HG02943 (cell line): ENCODE measurements around the gene PFDN1.

ENCODE experiments used
- ATAC-seq: cut with Tn5 transposase; IDR thresholded peaks from one replicate; pipeline ENCODE4 v1.9.1; 2021; ENCODE audit warnings: mild to moderate bottlenecking, low read depth, moderate library complexity; ENCODE audit not compliant: unreplicated experiment

PFDN1 gene

DNA sequence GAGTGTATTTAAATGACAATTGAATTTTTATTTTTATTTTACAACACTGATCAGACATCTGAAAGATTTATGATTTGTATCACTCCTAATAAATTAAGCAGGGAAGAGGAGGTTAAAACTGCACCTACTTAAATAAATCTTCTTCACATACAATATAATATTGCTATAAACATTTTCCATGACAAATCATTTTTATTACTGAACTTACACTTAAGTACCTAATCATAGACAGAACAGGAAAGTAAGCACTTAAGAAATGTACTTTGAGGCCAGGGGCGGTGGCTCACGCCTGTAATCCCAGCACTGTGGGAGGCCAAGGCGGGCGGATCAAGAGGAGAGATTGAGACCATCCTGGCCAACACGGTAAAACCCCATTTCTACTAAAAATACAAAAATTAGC lies 3.8 kb downstream of the PFDN1 start:
- ATAC-seq, result no peak

DNA sequence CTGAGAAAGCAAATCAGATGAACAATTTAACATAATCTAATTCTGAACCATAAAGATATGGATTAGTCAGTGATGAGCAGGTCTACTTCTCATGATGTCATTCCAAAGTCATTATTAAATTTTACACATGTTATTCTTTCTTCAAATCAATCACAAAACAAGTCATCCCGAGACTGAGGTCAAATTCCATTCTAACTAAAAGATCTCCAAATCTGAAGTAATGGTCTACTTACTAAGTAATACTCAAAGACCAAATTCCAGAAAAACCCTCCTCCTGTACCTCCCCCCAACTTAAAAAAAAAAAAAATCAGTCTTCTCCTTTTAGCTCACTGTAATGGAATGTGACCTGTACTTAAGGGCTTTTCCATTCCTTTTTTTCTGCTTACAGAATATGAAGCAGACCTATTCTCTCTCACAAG lies 4.7 kb downstream of the PFDN1 start:
- ATAC-seq, result no peak

DNA sequence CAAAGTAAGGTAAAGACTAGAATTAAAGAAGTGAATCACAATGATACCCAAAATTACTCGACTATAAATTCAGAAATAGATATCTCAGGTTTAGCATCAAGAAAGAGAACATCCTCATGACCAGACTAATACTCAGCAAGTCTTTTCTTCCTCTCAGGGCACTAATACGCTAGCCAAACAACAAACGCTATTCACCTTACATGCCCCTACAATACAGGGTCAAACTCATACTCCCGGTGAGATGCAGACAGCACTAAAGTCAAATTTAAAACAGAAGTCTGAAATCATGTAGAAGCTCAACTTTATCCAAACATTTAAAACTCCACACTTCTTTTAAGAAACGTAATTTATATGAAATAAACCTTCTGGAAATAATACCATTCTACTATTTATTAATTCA lies 5.6 kb downstream of the PFDN1 start:
- ATAC-seq, result no peak

DNA sequence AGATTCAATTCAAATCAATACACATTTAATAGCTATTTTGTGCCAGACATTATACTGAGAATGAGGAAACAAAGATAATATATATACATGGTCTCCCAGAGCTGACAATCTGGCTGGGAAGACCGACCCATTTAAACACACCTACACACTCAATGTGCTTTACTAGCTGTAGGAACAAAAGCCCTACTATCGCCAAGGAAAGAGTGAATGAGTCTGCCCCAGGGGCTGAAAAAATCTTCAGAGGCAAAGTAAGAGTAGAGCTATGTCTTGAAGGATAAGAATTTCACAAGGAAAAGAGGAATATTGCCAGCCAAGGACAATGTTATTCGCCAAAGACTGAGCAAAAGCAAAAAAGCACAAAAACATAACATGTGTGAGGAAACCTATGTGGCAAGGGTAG lies 6.6 kb downstream of the PFDN1 start:
- no peak for ATAC-seq

DNA sequence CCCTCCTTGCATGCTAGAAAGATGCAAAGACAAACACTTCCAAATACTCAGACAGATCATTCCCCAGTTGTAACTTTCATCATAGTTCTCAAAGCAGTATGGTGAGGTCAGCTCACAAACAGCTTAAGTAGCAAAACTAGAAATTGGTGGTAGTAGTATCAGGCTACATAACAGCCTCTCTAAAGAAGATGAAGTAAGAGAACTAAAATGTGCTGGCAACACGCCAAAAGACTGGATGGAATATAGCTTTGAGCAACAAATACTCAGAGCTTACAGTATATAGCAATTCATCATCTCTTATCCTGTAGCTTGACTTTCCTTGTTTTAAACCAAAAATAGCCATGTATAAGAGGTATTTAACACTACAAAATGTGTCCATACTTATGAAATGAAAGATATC lies 7.5 kb downstream of the PFDN1 start:
- ATAC-seq, result no peak

DNA sequence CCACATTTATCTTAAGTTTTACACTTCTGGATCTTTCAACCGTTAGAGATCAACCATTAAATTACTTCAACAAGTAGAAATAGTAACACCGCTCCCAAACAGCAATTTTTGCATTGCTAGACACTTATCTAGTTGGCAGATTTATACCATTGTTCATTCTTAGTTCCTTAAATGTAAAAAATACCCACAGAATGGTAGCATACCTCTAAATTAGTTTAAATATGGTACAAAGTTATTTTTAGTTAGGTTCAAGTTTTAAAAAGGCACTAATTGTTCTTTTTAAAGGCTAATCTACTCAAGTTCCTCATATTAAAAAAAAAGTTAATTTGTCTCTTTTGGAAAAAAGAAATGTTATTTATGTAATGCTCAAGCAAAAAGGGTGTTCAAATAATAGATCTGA lies 8.1 kb downstream of the PFDN1 start:
- no peak for ATAC-seq

DNA sequence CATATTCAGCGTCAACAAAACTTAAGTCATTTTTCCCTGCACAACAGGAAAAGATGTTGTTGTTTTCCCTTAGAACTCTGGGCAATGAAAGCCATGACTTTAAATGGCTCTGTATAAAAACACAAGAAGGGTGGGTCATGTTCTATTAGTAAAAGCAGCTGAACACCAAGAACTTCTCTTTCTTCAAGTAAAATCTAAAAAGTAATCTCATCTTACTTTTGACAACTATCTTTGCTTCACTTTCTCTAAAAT lies 9.1 kb downstream of the PFDN1 start:
- ATAC-seq, result no peak

DNA sequence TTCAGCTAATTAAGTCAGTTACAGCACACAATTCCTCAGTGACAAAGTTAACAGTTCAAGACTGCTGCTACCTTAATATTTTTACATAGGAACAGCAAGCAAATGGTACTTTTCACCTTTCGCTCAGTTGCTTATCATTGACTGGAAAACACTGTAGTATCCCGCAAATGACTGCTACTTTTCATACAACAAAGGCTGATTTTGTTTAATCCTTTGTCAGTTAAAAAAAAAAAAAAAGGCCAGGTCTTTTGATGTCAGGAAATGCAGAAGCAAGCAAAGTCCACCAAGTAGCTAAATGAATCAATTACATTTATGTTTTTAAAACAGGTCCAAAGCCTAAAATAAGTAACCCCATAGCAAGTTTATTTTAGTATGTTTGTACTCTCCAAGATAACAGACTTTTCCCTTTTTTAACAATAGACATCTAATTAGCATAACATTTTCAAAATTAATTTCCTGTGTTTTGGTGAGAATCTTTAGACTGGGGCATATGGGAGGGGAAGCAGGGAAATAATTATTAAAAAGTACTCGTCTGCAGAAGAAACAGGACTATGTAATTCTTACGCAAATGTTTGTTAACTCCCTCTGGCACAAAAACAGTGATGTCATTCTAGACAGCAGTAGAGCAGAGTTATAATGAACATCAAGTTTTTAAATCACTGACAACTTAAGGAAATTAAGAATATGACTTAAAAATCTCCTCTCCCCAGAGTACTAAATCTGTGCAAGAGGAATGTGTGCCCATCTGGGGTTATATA lies 9.6 kb downstream of the PFDN1 start:
- no peak for ATAC-seq

DNA sequence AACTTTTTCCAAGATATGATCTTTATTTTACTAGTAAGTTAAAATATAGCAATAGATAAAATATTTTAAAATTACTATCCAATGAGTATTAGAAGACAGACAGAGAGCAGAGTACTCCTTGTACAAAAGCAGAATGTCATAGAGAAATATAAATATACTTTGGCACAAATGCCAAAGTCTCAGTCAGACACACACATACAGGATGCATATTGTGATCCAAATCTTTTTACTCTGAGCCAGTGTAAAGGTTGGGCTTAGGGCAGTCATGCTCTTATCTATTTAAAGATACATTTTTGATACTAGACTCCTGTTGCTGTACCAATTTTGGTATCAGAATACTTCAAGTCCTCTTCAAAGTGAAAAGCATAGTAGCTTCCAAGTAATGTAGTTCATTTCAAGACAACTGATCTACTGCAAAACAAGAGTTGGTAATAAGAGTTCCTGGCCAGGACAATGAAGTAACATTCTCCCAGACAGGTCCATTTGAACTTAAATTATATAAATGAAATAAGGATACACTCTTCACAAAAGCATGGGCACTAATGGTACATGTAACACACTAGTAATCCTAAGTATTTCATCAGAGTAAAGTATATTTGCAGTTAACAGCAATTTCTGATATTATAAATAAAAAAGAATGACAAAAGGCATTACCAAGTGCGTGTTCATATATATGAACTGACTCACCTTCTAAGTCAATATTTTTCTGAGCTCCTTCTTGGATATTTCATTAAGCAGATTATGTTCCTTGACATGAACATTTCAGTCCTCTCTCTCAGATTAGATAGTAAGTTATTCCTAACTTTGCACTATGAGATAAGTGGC lies 10.5 kb downstream of the PFDN1 start:
- no peak for ATAC-seq

DNA sequence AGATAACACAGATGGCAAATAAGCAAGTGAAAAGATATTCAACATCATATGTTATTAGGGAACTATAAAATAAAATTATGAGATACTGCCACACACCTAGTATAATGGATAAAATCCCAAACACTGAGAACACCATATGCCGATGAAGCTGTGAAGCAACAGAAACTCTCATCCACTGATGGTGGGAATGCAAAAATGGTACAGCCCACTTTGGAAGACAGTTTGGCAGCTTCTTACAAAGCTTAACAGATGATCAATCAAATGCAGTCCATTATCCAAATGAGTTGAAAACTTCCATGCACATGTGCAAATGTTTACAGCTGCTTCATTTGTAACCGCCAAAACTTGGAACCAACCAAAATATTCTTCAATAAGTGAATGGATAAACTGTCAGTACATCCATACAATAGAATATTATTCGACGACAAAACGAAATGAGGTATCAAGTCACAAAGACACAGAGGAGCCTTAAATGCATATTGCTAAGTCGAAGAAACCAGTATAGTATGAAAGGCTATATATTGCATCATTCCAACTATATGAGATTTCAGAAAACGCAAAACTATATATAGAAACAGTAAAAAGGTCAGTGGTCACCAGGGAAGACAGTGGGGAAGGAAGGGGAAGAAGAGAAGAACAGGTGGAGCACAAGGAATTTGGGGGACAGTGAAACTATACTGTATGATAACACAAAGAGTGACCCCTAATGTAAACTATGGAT lies 14.9 kb downstream of the PFDN1 start:
- no peak for ATAC-seq

DNA sequence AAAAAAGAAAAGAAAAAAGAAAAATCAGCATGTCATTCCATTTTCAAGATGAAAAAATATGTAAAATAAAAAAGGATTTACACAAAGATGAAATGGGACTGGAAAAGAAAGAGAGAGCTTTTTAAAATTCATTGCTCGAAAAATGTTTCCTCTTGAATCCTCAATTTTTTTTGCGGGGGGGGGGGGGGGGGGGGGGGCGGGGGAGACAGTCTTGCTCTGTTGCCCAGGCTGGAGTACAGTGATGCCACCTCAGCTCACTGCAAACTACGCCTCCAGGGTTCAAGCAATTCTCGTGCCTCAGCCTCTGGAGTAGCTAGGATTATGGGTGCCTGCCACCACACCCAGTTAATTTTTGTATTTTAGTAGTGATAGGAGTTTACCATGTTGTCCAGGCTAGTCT lies 16.5 kb downstream of the PFDN1 start:
- ATAC-seq, result no peak

DNA sequence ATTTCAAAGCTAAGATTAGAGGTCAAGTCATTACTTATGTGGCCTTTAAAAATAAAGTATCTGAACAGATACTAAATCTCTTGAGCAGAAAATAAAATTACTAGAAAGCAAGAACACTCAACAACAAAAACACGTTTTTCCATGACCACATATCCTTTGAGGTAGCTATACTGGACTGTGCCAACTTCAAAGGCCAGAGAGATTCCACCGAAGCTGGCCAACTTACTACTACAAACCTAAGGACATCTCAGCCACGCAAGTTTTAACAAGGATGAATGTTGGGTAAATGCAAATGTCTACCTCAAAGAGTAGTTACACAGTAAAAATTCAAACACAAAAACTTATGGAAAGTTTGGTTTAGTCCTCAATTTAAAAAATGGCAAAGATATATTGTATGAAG lies 18.9 kb downstream of the PFDN1 start:
- no peak for ATAC-seq

DNA sequence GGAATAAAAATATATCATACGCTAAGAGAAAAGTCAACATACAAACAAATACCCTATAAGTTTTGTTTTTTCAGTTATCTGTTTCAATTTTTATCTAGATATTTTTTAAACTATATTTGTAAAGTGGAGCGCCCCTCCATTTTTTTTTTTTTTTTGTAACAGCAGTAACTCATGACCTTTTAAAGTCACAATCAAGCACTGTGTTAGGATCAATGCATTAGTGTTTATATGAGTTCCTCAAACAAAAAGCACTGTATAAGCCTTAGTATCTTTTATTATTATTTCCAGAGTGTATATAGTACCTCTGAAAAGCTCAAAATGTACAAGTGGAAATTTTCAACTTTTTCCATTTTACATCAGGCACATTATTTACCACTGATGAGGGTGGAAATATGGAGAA lies 20.6 kb downstream of the PFDN1 start:
- ATAC-seq, result no peak

DNA sequence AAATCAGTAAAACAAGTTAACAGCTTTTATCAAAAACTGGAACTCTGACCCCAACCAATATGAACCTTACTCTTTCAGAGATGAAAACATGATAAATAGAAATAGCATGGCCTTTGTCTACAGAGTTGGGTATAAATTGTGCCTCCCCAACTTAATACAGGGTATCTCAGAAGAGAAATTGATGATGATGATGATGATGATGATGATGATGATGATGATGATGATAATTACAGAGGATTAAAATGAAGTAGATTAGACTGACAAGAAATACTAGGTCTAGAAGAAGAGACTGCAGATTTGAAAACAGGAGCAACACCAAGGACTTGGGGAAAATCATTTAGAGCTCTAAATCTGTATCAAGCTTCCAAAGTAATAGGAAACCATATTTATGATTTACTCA lies 27.1 kb downstream of the PFDN1 start:
- no peak for ATAC-seq

DNA sequence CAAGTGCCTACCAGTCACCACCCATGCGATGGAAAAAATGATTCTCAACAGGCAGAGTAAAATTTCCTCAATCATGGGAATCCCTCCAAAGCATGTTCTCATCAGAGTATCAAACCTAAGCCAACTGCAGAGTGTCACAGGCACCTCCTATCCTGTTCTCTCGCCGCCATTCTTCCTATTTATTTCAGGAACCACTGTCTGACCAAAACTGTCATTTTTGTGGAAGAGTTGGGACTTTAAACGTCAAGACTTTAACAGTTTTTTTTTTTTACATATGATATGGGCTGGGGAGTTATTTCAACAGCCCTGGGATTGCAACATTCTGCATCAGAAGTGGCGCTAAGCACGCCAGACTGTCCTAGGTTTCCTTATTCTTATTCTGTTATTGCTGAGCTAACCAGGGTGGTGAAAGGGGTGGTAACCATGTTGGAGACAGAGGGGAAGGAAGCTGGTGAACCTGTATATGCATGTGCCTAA lies 29.5 kb downstream of the PFDN1 start:
- no peak for ATAC-seq

DNA sequence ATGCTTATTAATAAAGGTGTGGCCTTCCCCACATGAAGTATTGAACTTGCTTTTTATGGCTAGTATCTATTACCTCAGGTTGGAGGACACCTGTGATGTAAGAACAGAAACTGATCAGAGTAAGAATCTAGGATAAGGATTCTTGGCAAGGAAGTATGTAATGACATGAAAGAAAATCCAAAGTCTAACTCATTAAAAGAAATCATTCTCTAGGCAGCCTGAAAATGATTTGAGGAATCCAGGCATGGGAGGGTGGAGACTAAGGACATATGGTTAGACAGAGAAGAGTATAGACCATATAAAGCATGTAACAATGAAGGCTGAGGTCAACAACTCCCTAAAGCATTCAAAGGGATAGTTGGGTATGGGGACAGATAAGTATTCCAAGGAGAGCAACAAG lies 32.9 kb downstream of the PFDN1 start:
- ATAC-seq, result no peak

DNA sequence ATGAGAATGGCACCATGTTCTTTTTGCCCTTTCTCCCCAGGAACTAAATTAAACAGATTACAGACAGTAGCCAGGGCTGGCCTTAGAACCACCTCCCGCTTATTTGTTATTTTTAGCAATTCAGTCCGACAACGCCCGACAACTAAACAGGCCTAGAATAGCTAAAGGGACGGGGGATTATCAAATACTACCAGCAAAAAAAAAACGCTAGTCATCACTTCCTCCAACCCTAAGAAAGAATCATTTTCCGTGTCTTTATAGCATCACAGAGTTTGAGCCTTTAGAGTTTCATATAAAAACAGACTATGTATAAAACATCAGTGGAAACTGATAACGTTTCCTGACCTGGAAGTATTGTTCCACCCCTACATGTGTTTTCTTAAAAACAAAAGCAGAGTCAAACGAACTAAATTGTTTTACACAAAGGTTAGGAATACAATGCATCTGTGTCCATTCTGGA lies 35.3 kb downstream of the PFDN1 start:
- no peak for ATAC-seq

DNA sequence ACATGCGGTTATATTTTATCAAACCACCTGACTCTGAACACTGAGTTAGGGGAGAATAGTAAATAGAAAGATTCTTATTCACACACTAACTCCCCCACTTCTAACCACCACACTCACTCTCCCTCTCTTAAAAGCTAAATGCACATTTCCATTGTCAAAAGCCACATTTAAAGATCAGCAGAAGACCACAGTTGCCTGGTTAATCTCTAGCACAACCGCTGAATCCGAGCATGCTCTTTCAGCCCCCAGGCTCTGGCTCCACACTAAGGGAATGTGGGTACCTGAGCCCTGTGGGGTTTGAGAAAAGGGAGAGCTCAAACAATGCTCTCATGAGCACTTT lies 35.7 kb downstream of the PFDN1 start:
- ATAC-seq, result no peak

DNA sequence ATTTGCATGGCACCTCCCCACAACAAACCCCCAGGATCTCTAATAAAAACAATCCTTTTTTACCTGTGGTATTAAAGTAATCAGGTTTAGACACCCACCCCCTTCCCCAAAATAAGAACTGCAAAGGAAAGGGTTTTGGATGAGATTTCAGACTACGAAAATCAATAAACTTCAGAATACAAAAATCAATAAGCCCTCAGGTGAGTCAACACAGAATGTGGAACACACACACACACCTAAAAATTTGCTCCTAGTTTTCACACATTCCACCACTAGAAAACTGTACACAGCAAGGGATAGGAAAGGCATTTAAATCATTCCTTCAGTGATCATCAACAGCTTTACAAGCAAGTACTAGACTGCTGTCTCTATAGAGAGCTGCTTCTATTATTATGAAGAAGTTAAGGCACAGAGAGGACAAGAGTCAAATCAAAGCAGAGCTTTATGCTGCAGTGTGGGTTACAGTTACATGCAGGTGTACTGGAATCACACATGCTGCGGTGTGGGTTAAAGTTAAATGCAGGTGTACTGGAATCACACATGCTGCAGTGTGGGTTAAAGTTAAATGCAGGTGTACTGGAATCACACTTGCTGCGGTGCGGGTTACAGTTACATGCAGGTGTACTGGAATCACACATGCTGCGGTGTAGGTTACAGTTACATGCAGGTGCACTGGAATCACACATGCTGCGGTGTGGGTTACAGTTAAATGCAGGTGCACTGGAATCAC lies 36.3 kb downstream of the PFDN1 start:
- ATAC-seq, result no peak

DNA sequence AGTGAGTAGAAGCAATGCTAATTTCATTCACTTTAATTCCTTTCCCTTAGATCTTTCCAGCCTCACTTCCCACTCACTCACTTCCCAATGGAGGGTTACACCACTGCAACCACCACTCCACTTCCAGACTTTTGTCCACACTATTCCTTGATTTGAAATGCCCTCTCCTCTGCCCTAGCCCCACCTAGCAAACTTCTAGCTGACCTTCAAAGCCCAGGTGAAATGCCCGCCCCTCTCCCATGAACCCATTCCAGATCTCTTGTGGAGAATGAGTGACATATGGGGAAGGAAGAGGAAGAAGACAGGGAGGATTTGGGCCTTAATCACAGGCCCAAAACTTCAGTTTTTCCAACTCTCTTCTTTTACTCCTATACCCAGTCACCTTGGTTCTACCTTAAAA lies 37.1 kb downstream of the PFDN1 start:
- ATAC-seq, result no peak

DNA sequence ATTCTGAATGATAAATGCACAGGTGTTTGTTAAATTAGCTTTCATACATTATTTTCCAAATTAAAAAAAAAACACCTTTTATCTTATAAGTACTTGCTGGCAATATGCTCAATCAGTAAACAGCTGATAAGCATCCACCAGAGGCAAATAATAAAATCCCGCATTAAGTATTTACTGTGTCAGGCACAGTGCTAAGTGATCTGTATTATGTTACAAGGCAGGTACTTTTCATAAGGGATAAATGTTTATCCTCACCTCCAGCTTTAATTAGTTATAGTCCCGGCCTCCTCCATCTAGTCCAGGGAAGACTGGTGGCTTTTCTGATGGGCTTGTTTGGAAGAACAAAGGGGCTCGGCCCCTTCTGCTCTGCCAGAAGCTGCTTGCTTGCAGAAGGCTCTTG lies 40.1 kb downstream of the PFDN1 start:
- ATAC-seq, result no peak
